Hypothalamus (tissue), 51 donors: Measurements from ENCODE around the gene COX6B1.
"Not testable (repeated sequence)": the region's sequence is repeated elsewhere in the genome, so short reads cannot be mapped to it uniquely, and the experiment has no call there.

ENCODE experiments used
- DNase-seq, 51 donors: peaks; one replicate each; lab custom pipeline; 2025; lab: John Stamatoyannopoulos, UW

Gene COX6B1

GRCh38 chr19:35663981-35664380 is 15.9 kb downstream of the COX6B1 start:
- DNase-seq: no peak

GRCh38 chr19:35665157-35665556 is 17.0 kb downstream of the COX6B1 start:
- DNase-seq: no peak

- DNase-seq: no peak
These were observed 17.5 kb downstream of the COX6B1 start for GRCh38 chr19:35665604-35666003.

- DNase-seq: no peak
These were observed 18.3 kb downstream of the COX6B1 start, which contains the start of gene UPK1A for GRCh38 chr19:35666251-35666913. Gene UPK1A, plus strand, starts transcription at chr19:35666517. Its CDS starts 296 bp downstream, at chr19:35666813.

GRCh38 chr19:35669566-35669965 is 21.4 kb downstream of the COX6B1 start:
- DNase-seq: no peak

- no peak for DNase-seq
These were observed 21.9 kb downstream of the COX6B1 start for GRCh38 chr19:35669974-35670373.

- no peak for DNase-seq
These were observed 22.6 kb downstream of the COX6B1 start for GRCh38 chr19:35670686-35671085.

- DNase-seq: no peak
These were observed 23.7 kb downstream of the COX6B1 start for GRCh38 chr19:35671818-35672217.

GRCh38 chr19:35673121-35673804 is 25.1 kb downstream of the COX6B1 start:
- DNase-seq: no peak

- no peak for DNase-seq
These were observed 27.5 kb downstream of the COX6B1 start for GRCh38 chr19:35675589-35676140.

- no peak for DNase-seq
These were observed 41.7 kb downstream of the COX6B1 start for GRCh38 chr19:35689836-35690235.

GRCh38 chr19:35691106-35691505 is 43.0 kb downstream of the COX6B1 start:
- DNase-seq: not testable (repeated sequence)

GRCh38 chr19:35692010-35692409 is 43.9 kb downstream of the COX6B1 start:
- DNase-seq: no peak

- DNase-seq: no peak
These were observed 45.3 kb downstream of the COX6B1 start for GRCh38 chr19:35693422-35693821.

- DNase-seq: peak in 49 of 51 donors; percentile 11 to 88 (median 67)
These were observed 45.9 kb downstream of the COX6B1 start for GRCh38 chr19:35693835-35694599.

- DNase-seq: no peak
These were observed 47.8 kb downstream of the COX6B1 start for GRCh38 chr19:35695895-35696422.

- DNase-seq: no peak
These were observed 48.7 kb downstream of the COX6B1 start for GRCh38 chr19:35696835-35697234.

- peak; percentile 52 to 99 (median 94) for DNase-seq
These were observed 54.3 kb downstream of the COX6B1 start for GRCh38 chr19:35702223-35703012.

- DNase-seq: no peak
These were observed 55.2 kb downstream of the COX6B1 start for GRCh38 chr19:35703343-35703742.

- peak in 8 of 51 donors; percentile 1 to 38 (median 7) for DNase-seq
These were observed 56.1 kb downstream of the COX6B1 start, which contains the start of gene ZBTB32 for GRCh38 chr19:35704218-35704617. Gene ZBTB32, plus strand, starts transcription at chr19:35704558. Its CDS starts 10,069 bp downstream, at chr19:35714627.
